H1 (cell line): ENCODE measurements around the gene CCL3. TPM values are rescaled to one million over a fixed set of nuclear protein-coding genes. Genes with fewer than 3 reads are reported as not detected.

ENCODE experiments used
- CEBPB ChIP-seq: IDR thresholded peaks from 2 replicates; pipeline ENCODE4 v1.6.1; 2012; ENCODE audit warnings: low read depth, low read length
- CHD2 ChIP-seq: IDR thresholded peaks from 2 replicates; pipeline ENCODE4 v1.6.1; 2012; ENCODE audit warnings: low read length, improper control_type of control experiment
- CHD7 ChIP-seq: fragments of 300-600 bp; sonication (generic); IDR thresholded peaks from 2 replicates; pipeline ENCODE4 v1.7.1; 2012; ENCODE audit warnings: low read length, moderate library complexity, mild to moderate bottlenecking, inconsistent platforms; ENCODE audit not compliant: insufficient replicate concordance
- JUN ChIP-seq: IDR thresholded peaks from 2 replicates; pipeline ENCODE4 v1.6.1; 2011; ENCODE audit warnings: low read depth, mild to moderate bottlenecking, improper control_type of control experiment, low read length
- MAX ChIP-seq: IDR thresholded peaks from 2 replicates; pipeline ENCODE4 v1.6.1; 2012; ENCODE audit warnings: inconsistent platforms
- NRF1 ChIP-seq: IDR thresholded peaks from 2 replicates; pipeline ENCODE4 v1.6.1; 2011; ENCODE audit warnings: mild to moderate bottlenecking, low read depth, low read length, improper control_type of control experiment
- POLR2AphosphoS5 ChIP-seq: IDR thresholded peaks from 2 replicates; pipeline ENCODE4 v1.6.1; 2011; ENCODE audit warnings: low read depth, low read length
- RXRA ChIP-seq: IDR thresholded peaks from 2 replicates; pipeline ENCODE4 v1.6.1; 2011; ENCODE audit warnings: low read depth, mild to moderate bottlenecking, low read length, moderate library complexity; ENCODE audit not compliant: insufficient read depth
- ZNF274 ChIP-seq: IDR thresholded peaks from 2 replicates; pipeline ENCODE4 v1.7.0; 2012; ENCODE audit warnings: low read length, borderline replicate concordance; ENCODE audit errors: extremely low read depth
- polyA plus RNA-seq, 7 experiments: library from polyadenylated mRNA; depleted of rRNA in 3 of 7; stranded (reverse) in 5 of 7; unstranded in 2 of 7; fragments of >200 nt in 5 of 7; fragments of 200-250 nt in 2 of 7; gene quantifications; 1 replicate in 5 of 7; 2 replicates in 1 of 7; 4 replicates in 1 of 7; pipeline versions ENCODE4 v1.2.1 to v1.2.3, GENCODE V29; 2011 to 2013; ENCODE audit warnings: missing spikeins in 2 of 7, mixed read lengths in 2 of 7
- total RNA-seq: library from RNA; stranded (reverse); fragmentation: NEBNext Ultra II Directional; extraction: Animal tissue kit (Norgen Biotek cat#: 25700); gene quantifications from 2 replicates; pipeline ENCODE4 v1.2.1, GENCODE V29; 2021

Gene CCL3
- total and polyA plus RNA-seq, 2 of the 8 experiments (the other 6 are each of a cell fraction or from before 2014, with no cell fraction given): not detected

GRCh38 chr17:36133602-36134236 is 43.8 kb upstream of the CCL3 start (continued):
- TF ChIP-seq CHD7: no peak
- TF ChIP-seq RXRA: no peak
- no peak for TF ChIP-seq ZNF274
- no peak for TF ChIP-seq CHD2
- TF ChIP-seq NRF1: no peak
- no peak for TF ChIP-seq JUN
- no peak for TF ChIP-seq MAX
- no peak for TF ChIP-seq CEBPB
- TF ChIP-seq POLR2AphosphoS5: no peak
